Neutrophil (primary cell): ENCODE data around the gene SEMA3A.

Experiments used
- H3K27ac ChIP-seq: fragments of 200-600 bp; sonication (generic); 2 replicates; pipeline ENCODE4 v1.5.1; 2016; ENCODE audit warnings: mild to moderate bottlenecking, moderate library complexity
- H3K27me3 ChIP-seq: fragments of 200-600 bp; sonication (generic); 2 replicates; pipeline ENCODE4 v1.6.0; 2016; ENCODE audit warnings: mild to moderate bottlenecking
- H3K36me3 ChIP-seq: fragments of 200-600 bp; sonication (generic); 2 replicates; pipeline ENCODE4 v1.5.1; 2017
- H3K4me1 ChIP-seq, 2 experiments: fragments of 200-600 bp in 1 of 2; sonication (generic) in 1 of 2; 1 replicate in 1 of 2; 2 replicates in 1 of 2; pipeline versions ENCODE4 v1.5.1 to v1.6.1; 2013 to 2016; ENCODE audit warnings: low read depth in 1 of 2, low read length in 1 of 2, mild to moderate bottlenecking in 1 of 2, moderate library complexity in 1 of 2; ENCODE audit not compliant: control insufficient read depth in 1 of 2, insufficient read depth in 1 of 2
- H3K4me3 ChIP-seq, 2 experiments: fragments of 200-600 bp in 1 of 2; sonication (generic) in 1 of 2; 1 replicate in 1 of 2; 2 replicates in 1 of 2; pipeline ENCODE4 v1.5.1; 2013 to 2016; ENCODE audit warnings: low read depth in 1 of 2, low read length in 1 of 2, mild to moderate bottlenecking in 1 of 2, moderate library complexity in 1 of 2
- H3K9me3 ChIP-seq: fragments of 200-600 bp; sonication (generic); 2 replicates; pipeline ENCODE4 v1.5.1; 2016
- TF ChIP-seq, protein P1 (sequence below): fragments of 200-600 bp; sonication (generic); IDR thresholded peaks from 2 replicates; pipeline ENCODE4 v1.5.1; 2016; ENCODE audit warnings: antibody characterized with exemption

Gene SEMA3A

DNA sequence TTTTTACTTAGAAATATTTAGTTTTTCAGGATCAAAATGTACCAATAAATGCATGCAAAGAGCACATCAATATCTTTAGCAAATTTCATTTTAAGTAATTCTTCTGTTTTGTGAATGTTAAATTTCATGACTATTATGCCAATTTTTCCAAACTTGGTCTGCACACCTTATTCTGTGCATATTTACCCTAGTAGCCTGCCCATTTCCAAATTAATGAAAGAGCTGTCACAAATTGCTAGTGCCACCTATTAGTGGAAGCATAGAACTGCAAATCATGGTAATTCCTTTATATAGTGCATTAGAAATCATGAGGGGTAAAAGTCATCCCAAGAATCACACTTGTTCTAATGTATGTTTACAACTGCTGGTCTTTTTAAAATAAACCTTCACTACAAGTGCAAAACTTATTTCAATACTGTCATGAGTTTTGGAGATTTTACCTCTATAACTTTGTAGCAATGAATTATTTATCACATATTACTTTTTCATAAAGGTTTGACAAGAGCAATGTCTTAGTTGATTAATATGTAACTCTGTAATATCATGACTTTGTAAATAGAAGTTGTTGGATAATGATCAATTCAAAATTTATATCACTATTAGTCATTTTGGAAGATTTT is 5.7 kb downstream of the SEMA3A start:
- H3K27ac ChIP-seq, result no peak overlapping the region
- H3K36me3 ChIP-seq, result no peaks in the 10 kb centered on the region
- peaks cover 7% of the 10 kb centered on the region for H3K27me3 ChIP-seq
- no peaks in the 10 kb centered on the region for H3K4me1 ChIP-seq
- H3K4me3 ChIP-seq, result no peak overlapping the region
- TF ChIP-seq, protein P1, sequence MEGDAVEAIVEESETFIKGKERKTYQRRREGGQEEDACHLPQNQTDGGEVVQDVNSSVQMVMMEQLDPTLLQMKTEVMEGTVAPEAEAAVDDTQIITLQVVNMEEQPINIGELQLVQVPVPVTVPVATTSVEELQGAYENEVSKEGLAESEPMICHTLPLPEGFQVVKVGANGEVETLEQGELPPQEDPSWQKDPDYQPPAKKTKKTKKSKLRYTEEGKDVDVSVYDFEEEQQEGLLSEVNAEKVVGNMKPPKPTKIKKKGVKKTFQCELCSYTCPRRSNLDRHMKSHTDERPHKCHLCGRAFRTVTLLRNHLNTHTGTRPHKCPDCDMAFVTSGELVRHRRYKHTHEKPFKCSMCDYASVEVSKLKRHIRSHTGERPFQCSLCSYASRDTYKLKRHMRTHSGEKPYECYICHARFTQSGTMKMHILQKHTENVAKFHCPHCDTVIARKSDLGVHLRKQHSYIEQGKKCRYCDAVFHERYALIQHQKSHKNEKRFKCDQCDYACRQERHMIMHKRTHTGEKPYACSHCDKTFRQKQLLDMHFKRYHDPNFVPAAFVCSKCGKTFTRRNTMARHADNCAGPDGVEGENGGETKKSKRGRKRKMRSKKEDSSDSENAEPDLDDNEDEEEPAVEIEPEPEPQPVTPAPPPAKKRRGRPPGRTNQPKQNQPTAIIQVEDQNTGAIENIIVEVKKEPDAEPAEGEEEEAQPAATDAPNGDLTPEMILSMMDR, result no peak
- no peaks in the 10 kb centered on the region for H3K9me3 ChIP-seq

- Histone ChIP-seq H3K4me3 (no peak overlapping the region), H3K27ac (no peak overlapping the region), H3K36me3 (no peaks in the 10 kb centered on the region), H3K27me3 (no peaks in the 10 kb centered on the region), H3K4me1 (no peaks in the 10 kb centered on the region), H3K9me3 (no peaks in the 10 kb centered on the region)
- TF ChIP-seq, protein P1, result no peak
These were observed 6.6 kb downstream of the SEMA3A start for GRCh38 chr7:84187813-84188510.

- Histone ChIP-seq H3K4me1 (no peaks in the 10 kb centered on the region), H3K9me3 (no peaks in the 10 kb centered on the region), H3K36me3 (no peaks in the 10 kb centered on the region), H3K27ac (no peak overlapping the region), H3K27me3 (no peaks in the 10 kb centered on the region), H3K4me3 (no peak overlapping the region)
- TF ChIP-seq, protein P1, result no peak
These were observed 7.3 kb downstream of the SEMA3A start for GRCh38 chr7:84187087-84187805.

DNA sequence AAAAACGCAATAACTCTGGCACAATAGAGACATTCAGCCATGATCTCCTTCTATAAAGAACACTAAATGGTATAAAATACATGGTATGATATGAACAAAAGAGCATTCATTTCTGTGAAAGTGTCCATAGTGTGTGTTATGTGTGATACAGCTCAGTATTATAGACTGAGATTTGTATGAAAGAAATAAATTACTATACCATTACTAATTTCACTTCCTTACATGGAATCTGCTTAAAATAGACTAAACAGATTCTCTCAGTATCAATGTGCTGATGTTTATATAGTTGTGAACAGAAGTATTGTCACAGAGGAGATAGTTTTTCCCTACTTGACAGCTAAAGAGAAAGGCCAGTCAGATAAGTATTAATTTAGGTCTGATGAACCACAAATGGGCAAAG is 10.8 kb downstream of the SEMA3A start:
- H3K27me3 ChIP-seq, result no peaks in the 10 kb centered on the region
- no peak overlapping the region for H3K4me3 ChIP-seq
- no peaks in the 10 kb centered on the region for H3K4me1 ChIP-seq
- H3K9me3 ChIP-seq, result no peaks in the 10 kb centered on the region
- TF ChIP-seq, protein P1, result no peak
- H3K36me3 ChIP-seq, result no peaks in the 10 kb centered on the region
- H3K27ac ChIP-seq, result no peak overlapping the region

GRCh38 chr7:84182301-84182700 is 12.3 kb downstream of the SEMA3A start:
- TF ChIP-seq, protein P1, result no peak
- H3K36me3 ChIP-seq, result no peaks in the 10 kb centered on the region
- no peaks in the 10 kb centered on the region for H3K9me3 ChIP-seq
- no peaks in the 10 kb centered on the region for H3K4me1 ChIP-seq
- no peak overlapping the region for H3K27ac ChIP-seq
- H3K27me3 ChIP-seq, result no peaks in the 10 kb centered on the region
- H3K4me3 ChIP-seq, result no peak overlapping the region
